Ectodermal cell (in vitro differentiated cells): Measurements from ENCODE around the gene KRT16.

ENCODE experiments used
- H3K27ac ChIP-seq: 2 replicates; pipeline ENCODE4 v1.7.0; 2013; ENCODE audit warnings: mild to moderate bottlenecking, low read depth, low read length; ENCODE audit not compliant: insufficient read depth, poor library complexity, severe bottlenecking
- H3K27me3 ChIP-seq: 2 replicates; pipeline ENCODE4 v1.7.0; 2013; ENCODE audit warnings: mild to moderate bottlenecking, low read length; ENCODE audit not compliant: insufficient read depth, control insufficient read depth, poor library complexity, severe bottlenecking
- H3K36me3 ChIP-seq: one replicate; pipeline ENCODE4 v1.7.0; 2013; ENCODE audit warnings: low read length; ENCODE audit not compliant: control insufficient read depth, insufficient read depth
- H3K4me1 ChIP-seq: one replicate; pipeline ENCODE4 v1.7.0; 2013; ENCODE audit warnings: low read length; ENCODE audit not compliant: control insufficient read depth, insufficient read depth
- H3K4me3 ChIP-seq: 2 replicates; pipeline ENCODE4 v1.7.0; 2013; ENCODE audit warnings: low read depth, low read length, control low read depth; ENCODE audit not compliant: insufficient read depth
- H3K9me3 ChIP-seq: 2 replicates; pipeline ENCODE4 v1.7.0; 2013; ENCODE audit warnings: mild to moderate bottlenecking, low read length, moderate library complexity; ENCODE audit not compliant: control insufficient read depth
- WGBS, 2 experiments: methylation state at CpG; one replicate each; pipeline ENCODE4 v1.1.7; 2013; ENCODE audit warnings: missing lambda C conversion rate in 2 of 2; 5-methylcytosine and 5-hydroxymethylcytosine counted together

Gene KRT16

GRCh38 chr17:41653892-41654677 lies 41.5 kb upstream of the KRT16 start:
- H3K36me3 ChIP-seq: no peaks in the 10 kb centered on the region
- WGBS, 2 experiments: 88 to 90% methylated on average over 14 of the region's 14 CpGs
- H3K9me3 ChIP-seq: no peaks in the 10 kb centered on the region
- H3K27me3 ChIP-seq: no peaks in the 10 kb centered on the region
- H3K4me1 ChIP-seq: peaks cover 9% of the 10 kb centered on the region
- no peak overlapping the region for H3K4me3 ChIP-seq
- no peak overlapping the region for H3K27ac ChIP-seq

DNA sequence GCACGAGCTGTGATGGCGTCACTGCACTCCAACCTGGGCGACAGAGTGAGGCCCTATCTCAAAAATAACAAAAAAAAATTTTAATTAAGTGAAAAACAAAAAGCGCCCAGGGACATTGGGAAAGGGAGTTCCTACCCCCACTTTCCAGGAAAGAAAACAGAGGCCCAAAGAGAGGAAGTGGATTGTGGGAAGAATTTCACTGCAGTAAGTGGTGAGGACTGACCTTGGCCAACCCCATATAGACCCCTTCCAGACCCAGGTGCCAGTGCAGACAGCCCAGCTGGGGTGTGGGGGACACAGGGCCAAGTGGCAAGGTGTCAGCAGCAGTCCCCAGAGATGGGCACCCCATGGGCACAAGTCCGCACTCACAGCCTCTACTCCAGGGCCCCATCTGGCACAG lies 40.9 kb upstream of the KRT16 start:
- no peak overlapping the region for H3K27ac ChIP-seq
- no peaks in the 10 kb centered on the region for H3K36me3 ChIP-seq
- 89 to 92% methylated on average over 4 to 5 of the region's 5 CpGs for WGBS, 2 experiments
- peaks cover 9% of the 10 kb centered on the region for H3K4me1 ChIP-seq
- H3K4me3 ChIP-seq: no peak overlapping the region
- H3K9me3 ChIP-seq: no peaks in the 10 kb centered on the region
- H3K27me3 ChIP-seq: peaks cover 2% of the 10 kb centered on the region

- H3K36me3 ChIP-seq: no peaks in the 10 kb centered on the region
- peaks cover 6% of the 10 kb centered on the region for H3K27me3 ChIP-seq
- no peak overlapping the region for H3K27ac ChIP-seq
- H3K9me3 ChIP-seq: no peaks in the 10 kb centered on the region
- peaks cover 14% of the 10 kb centered on the region for H3K4me1 ChIP-seq
- H3K4me3 ChIP-seq: no peak overlapping the region
- WGBS, 2 experiments: 92 to 93% methylated on average over 5 of the region's 5 CpGs
Observed at GRCh38 chr17:41652461-41652970, 39.9 kb upstream of the KRT16 start.

- no peaks in the 10 kb centered on the region for H3K36me3 ChIP-seq
- H3K27me3 ChIP-seq: peaks cover 6% of the 10 kb centered on the region
- H3K4me1 ChIP-seq: peaks cover 14% of the 10 kb centered on the region
- no peak overlapping the region for H3K27ac ChIP-seq
- 88 to 92% methylated on average over 13 of the region's 13 CpGs for WGBS, 2 experiments
- no peak overlapping the region for H3K4me3 ChIP-seq
- H3K9me3 ChIP-seq: no peaks in the 10 kb centered on the region
Observed at GRCh38 chr17:41651625-41652460, 39.3 kb upstream of the KRT16 start.

DNA sequence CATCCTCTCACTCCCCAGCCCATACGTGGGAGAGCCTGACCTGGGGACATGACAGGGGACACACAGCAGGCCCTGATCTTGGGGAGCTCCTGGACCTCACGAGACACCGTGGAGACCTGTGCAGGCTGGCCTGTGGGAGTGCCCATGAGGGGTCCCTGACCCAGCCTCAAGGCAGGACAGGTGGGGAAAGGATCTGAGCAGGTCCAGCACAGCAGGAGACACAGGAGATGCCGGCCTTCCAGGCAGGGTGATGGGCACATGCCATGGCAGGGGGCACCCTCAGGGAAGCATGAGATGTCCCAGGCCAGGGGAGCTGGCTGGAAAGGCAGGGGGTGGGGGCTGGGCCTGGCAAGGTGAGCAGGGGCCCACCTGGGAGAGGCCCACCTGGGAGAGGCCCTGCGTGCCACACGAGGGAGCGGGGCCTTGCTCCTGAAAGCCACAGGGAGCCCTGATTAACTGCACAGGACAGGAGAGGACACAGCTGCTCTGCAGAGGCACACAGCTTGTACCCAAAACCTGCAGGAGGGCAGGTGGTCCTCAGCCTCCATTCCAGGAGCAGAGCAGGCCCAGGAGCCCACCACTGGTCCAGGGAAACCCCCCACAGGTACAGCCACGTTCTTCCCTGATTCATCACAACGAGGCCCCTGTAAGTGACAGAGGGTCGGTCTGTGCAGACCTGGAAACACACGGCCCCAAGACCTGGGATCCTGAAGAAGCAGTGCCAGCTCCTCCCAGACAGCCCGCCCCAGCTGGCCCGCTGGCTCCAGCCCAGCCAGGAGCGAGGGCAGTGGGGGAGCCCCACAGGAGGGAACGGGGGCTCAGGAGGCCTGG lies 38.4 kb upstream of the KRT16 start:
- Histone ChIP-seq H3K27ac (no peak overlapping the region), H3K4me1 (peaks cover 14% of the 10 kb centered on the region), H3K4me3 (no peak overlapping the region), H3K9me3 (no peaks in the 10 kb centered on the region), H3K27me3 (peaks cover 6% of the 10 kb centered on the region), H3K36me3 (no peaks in the 10 kb centered on the region)
- WGBS, 2 experiments: 86 to 89% methylated on average over 15 of the region's 15 CpGs

DNA sequence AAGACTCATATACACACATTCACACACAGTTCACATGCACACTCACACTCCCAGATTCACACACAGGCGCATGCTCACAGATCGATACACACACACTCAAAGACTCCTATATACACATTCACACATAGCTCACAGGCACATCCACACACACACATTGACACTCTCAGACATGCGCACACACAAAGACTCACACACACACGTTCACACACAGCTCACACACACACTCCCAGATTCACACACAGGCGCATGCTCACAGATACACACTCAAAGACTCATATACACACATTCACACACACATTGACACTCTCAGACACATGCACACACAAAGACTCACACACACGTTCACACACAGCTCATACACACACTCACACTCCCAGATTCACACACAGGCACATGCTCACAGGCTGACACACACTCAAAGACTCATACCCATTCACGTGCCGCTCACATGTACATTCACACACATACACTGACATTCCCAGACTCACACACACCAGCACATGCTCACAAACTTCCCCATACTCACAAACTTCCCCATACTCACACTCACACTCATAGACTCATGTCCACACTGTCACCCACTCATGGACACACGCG lies 37.5 kb upstream of the KRT16 start:
- WGBS, 2 experiments: 89 to 92% methylated on average over 10 of the region's 10 CpGs
- Histone ChIP-seq H3K27ac (no peak overlapping the region), H3K4me1 (peaks cover 5% of the 10 kb centered on the region), H3K36me3 (no peaks in the 10 kb centered on the region), H3K27me3 (peaks cover 6% of the 10 kb centered on the region), H3K4me3 (no peak overlapping the region), H3K9me3 (no peaks in the 10 kb centered on the region)

- Histone ChIP-seq H3K4me3 (peak overlapping the region; percentile 13), H3K4me1 (peaks cover 4% of the 10 kb centered on the region), H3K36me3 (no peaks in the 10 kb centered on the region), H3K9me3 (no peaks in the 10 kb centered on the region), H3K27me3 (peaks cover 6% of the 10 kb centered on the region), H3K27ac (no peak overlapping the region)
- WGBS, 2 experiments: 10% methylated on average over 37 of the region's 39 CpGs
Observed at GRCh38 chr17:41648411-41649195, 36.0 kb upstream of the KRT16 start.

- 4 to 5% methylated on average over 22 of the region's 22 CpGs for WGBS, 2 experiments
- peaks cover 4% of the 10 kb centered on the region for H3K4me1 ChIP-seq
- no peaks in the 10 kb centered on the region for H3K9me3 ChIP-seq
- peaks cover 6% of the 10 kb centered on the region for H3K27me3 ChIP-seq
- no peak overlapping the region for H3K27ac ChIP-seq
- peak overlapping the region; percentile 13 for H3K4me3 ChIP-seq
- no peaks in the 10 kb centered on the region for H3K36me3 ChIP-seq
Observed at GRCh38 chr17:41647940-41648410, 35.4 kb upstream of the KRT16 start.
